ENCODE measurements around the gene PCSK4. TPM values are rescaled to one million over a fixed set of nuclear protein-coding genes. Genes with fewer than 3 reads are reported as not detected.

Gene PCSK4
- total and polyA plus RNA-seq, 10 of the 15 experiments (the other 5 are each of a cell fraction or from before 2014, with no cell fraction given): 0.27 to 0.99 (median 0.40) TPM; not detected in 3

DNA sequence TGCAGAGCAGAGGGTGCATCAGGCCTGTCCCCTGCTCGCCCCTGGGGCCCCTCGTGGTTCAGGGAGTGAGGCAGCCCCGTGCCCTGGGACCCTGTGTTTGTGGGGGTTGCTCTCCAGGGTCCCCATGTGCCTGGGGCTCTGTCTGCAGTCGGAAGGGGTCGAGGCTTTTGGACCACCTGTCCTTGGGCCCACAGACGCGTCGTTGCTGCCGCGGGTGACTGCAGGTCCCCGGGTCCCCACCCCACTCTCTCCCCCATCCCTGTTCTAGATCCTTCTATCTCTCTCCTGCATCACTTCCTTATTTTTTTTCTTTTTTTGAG, 1.9 kb downstream of the PCSK4 start (continued):
- TF ChIP-seq, protein P1, sequence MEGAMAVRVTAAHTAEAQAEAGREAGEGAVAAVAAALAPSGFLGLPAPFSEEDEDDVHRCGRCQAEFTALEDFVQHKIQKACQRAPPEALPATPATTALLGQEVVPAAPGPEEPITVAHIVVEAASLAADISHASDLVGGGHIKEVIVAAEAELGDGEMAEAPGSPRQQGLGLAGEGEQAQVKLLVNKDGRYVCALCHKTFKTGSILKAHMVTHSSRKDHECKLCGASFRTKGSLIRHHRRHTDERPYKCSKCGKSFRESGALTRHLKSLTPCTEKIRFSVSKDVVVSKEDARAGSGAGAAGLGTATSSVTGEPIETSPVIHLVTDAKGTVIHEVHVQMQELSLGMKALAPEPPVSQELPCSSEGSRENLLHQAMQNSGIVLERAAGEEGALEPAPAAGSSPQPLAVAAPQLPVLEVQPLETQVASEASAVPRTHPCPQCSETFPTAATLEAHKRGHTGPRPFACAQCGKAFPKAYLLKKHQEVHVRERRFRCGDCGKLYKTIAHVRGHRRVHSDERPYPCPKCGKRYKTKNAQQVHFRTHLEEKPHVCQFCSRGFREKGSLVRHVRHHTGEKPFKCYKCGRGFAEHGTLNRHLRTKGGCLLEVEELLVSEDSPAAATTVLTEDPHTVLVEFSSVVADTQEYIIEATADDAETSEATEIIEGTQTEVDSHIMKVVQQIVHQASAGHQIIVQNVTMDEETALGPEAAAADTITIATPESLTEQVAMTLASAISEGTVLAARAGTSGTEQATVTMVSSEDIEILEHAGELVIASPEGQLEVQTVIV (IDR thresholded peaks at IDR 0.05; ENCODE audit: borderline replicate concordance, partially characterized antibody): no peak
- TF ChIP-seq ZSCAN29 (IDR thresholded peaks at IDR 0.05) (no peak), SMAD1 (IDR thresholded peaks at IDR 0.05; ENCODE audit: low read depth, partially characterized antibody) (no peak), WRNIP1 (IDR thresholded peaks at IDR 0.05; ENCODE audit: borderline replicate concordance, low read depth, low read length) (no peak)
- TF ChIP-seq, protein P2, sequence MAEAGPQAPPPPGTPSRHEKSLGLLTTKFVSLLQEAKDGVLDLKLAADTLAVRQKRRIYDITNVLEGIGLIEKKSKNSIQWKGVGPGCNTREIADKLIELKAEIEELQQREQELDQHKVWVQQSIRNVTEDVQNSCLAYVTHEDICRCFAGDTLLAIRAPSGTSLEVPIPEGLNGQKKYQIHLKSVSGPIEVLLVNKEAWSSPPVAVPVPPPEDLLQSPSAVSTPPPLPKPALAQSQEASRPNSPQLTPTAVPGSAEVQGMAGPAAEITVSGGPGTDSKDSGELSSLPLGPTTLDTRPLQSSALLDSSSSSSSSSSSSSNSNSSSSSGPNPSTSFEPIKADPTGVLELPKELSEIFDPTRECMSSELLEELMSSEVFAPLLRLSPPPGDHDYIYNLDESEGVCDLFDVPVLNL (IDR thresholded peaks at IDR 0.05; ENCODE audit: low read depth, low read length): no peak
- TF ChIP-seq, protein P3, sequence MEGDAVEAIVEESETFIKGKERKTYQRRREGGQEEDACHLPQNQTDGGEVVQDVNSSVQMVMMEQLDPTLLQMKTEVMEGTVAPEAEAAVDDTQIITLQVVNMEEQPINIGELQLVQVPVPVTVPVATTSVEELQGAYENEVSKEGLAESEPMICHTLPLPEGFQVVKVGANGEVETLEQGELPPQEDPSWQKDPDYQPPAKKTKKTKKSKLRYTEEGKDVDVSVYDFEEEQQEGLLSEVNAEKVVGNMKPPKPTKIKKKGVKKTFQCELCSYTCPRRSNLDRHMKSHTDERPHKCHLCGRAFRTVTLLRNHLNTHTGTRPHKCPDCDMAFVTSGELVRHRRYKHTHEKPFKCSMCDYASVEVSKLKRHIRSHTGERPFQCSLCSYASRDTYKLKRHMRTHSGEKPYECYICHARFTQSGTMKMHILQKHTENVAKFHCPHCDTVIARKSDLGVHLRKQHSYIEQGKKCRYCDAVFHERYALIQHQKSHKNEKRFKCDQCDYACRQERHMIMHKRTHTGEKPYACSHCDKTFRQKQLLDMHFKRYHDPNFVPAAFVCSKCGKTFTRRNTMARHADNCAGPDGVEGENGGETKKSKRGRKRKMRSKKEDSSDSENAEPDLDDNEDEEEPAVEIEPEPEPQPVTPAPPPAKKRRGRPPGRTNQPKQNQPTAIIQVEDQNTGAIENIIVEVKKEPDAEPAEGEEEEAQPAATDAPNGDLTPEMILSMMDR (IDR thresholded peaks at IDR 0.05 in 2 of 3, conservative IDR thresholded peaks at IDR 0.05 in 1 of 3; ENCODE audit: control insufficient read depth in 2 of 3, extremely low read depth in 1 of 3, insufficient read depth in 1 of 3, low read depth in 3 of 3, low read length in 3 of 3): no peak
- TF ChIP-seq, protein P4, sequence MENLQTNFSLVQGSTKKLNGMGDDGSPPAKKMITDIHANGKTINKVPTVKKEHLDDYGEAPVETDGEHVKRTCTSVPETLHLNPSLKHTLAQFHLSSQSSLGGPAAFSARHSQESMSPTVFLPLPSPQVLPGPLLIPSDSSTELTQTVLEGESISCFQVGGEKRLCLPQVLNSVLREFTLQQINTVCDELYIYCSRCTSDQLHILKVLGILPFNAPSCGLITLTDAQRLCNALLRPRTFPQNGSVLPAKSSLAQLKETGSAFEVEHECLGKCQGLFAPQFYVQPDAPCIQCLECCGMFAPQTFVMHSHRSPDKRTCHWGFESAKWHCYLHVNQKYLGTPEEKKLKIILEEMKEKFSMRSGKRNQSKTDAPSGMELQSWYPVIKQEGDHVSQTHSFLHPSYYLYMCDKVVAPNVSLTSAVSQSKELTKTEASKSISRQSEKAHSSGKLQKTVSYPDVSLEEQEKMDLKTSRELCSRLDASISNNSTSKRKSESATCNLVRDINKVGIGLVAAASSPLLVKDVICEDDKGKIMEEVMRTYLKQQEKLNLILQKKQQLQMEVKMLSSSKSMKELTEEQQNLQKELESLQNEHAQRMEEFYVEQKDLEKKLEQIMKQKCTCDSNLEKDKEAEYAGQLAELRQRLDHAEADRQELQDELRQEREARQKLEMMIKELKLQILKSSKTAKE (IDR thresholded peaks at IDR 0.05; ENCODE audit: low read depth, poor library complexity, severe bottlenecking): no peak

All from GM12878 (cell line).